Activated CD4-positive, CD25-positive, alpha-beta regulatory T cell treated with anti-CD3 and anti-CD28 coated beads, Interleukin-2, amount 50 U/mL, for 24 hours (primary cell): ENCODE results near the gene SFRP5.
A peak's percentile ranks its signal among the peaks of the same experiment; 100 is the strongest.

ENCODE experiments used
- ATAC-seq, 2 donors: fragments of 150-1000 bp; cut with Tn5 transposase; one replicate each; pipeline ENCODE4 v1.10.0; 2021; ENCODE audit warnings: mild to moderate bottlenecking in 1 of 2, moderate library complexity in 1 of 2

SFRP5 gene

GRCh38 chr10:97763947-97764346 is 7.9 kb downstream of the SFRP5 start:
- no peak for ATAC-seq

- no peak for ATAC-seq
Measured at GRCh38 chr10:97763411-97763810, 8.4 kb downstream of the SFRP5 start.

- no peak for ATAC-seq
Measured at GRCh38 chr10:97762816-97763215, 9.0 kb downstream of the SFRP5 start.

GRCh38 chr10:97762056-97762455 is 9.7 kb downstream of the SFRP5 start:
- ATAC-seq, result no peak

GRCh38 chr10:97761331-97761865 is 10.4 kb downstream of the SFRP5 start:
- no peak for ATAC-seq

- no peak for ATAC-seq
Measured at GRCh38 chr10:97760461-97761257, 11.1 kb downstream of the SFRP5 start.

- no peak for ATAC-seq
Measured at GRCh38 chr10:97759946-97760345, 11.9 kb downstream of the SFRP5 start.

GRCh38 chr10:97759158-97759887 is 12.5 kb downstream of the SFRP5 start:
- ATAC-seq, result peak; percentile 35 to 69

- ATAC-seq, result no peak
Measured at GRCh38 chr10:97757471-97757870, 14.3 kb downstream of the SFRP5 start.

GRCh38 chr10:97755718-97756117 is 16.1 kb downstream of the SFRP5 start:
- no peak for ATAC-seq

GRCh38 chr10:97754726-97755125 is 17.1 kb downstream of the SFRP5 start:
- ATAC-seq, result no peak

- no peak for ATAC-seq
Measured at GRCh38 chr10:97752956-97753355, 18.8 kb downstream of the SFRP5 start.

- ATAC-seq, result no peak
Measured at GRCh38 chr10:97748116-97748515, 23.7 kb downstream of the SFRP5 start.

- no peak for ATAC-seq
Measured at GRCh38 chr10:97747573-97747972, 24.2 kb downstream of the SFRP5 start.

- no peak for ATAC-seq
Measured at GRCh38 chr10:97744405-97745035, 27.3 kb downstream of the SFRP5 start.

- ATAC-seq, result no peak
Measured at GRCh38 chr10:97743169-97743943, 28.4 kb downstream of the SFRP5 start.

GRCh38 chr10:97740613-97741012 is 31.2 kb downstream of the SFRP5 start:
- no peak for ATAC-seq

GRCh38 chr10:97738616-97739015 is 33.2 kb downstream of the SFRP5 start:
- no peak for ATAC-seq

GRCh38 chr10:97737770-97738265 is 34.0 kb downstream of the SFRP5 start:
- ATAC-seq, result no peak

GRCh38 chr10:97736902-97737769 is 34.7 kb downstream of the SFRP5 start, which contains the start of gene ZFYVE27:
ZFYVE27 (plus strand) TSS chr10:97737128; CDS start chr10:97738478, 1,350 bp downstream.
- peak; percentile 73 to 83 for ATAC-seq

GRCh38 chr10:97736403-97736901 is 35.3 kb downstream of the SFRP5 start:
- peak; percentile 12 to 19 for ATAC-seq
